ENCODE data around the gene KIF5A.

KIF5A gene

GRCh38 chr12:57623385-57623784 is 73.5 kb downstream of the KIF5A start:
- no peak for DNase-seq (ENCODE audit: low spot score)
- no peak for TF ChIP-seq CTCF (IDR thresholded peaks at IDR 0.05; ENCODE audit: borderline replicate concordance, control extremely low read depth, extremely low read depth, insufficient read depth, missing control alignments)
- in situ Hi-C loops (cut with MboI; ENCODE audit: low sequenced_read_pairs, unreplicated experiment) = no loop called here

GRCh38 chr12:57623811-57624390 is 74.1 kb downstream of the KIF5A start:
- no peak for DNase-seq (ENCODE audit: low spot score)
- TF ChIP-seq CTCF (IDR thresholded peaks at IDR 0.05; ENCODE audit: borderline replicate concordance, control extremely low read depth, extremely low read depth, insufficient read depth, missing control alignments) = no peak
- in situ Hi-C loops (cut with MboI; ENCODE audit: low sequenced_read_pairs, unreplicated experiment) = no loop called here

GRCh38 chr12:57624441-57625220 is 74.8 kb downstream of the KIF5A start:
- TF ChIP-seq CTCF (IDR thresholded peaks at IDR 0.05; ENCODE audit: borderline replicate concordance, control extremely low read depth, extremely low read depth, insufficient read depth, missing control alignments) = no peak
- in situ Hi-C loops (cut with MboI; ENCODE audit: low sequenced_read_pairs, unreplicated experiment) = no loop called here
- no peak for DNase-seq (ENCODE audit: low spot score)

GRCh38 chr12:57625261-57626032 is 75.6 kb downstream of the KIF5A start:
- DNase-seq (ENCODE audit: low spot score) = no peak
- TF ChIP-seq CTCF (IDR thresholded peaks at IDR 0.05; ENCODE audit: borderline replicate concordance, control extremely low read depth, extremely low read depth, insufficient read depth, missing control alignments) = no peak
- in situ Hi-C loops (cut with MboI; ENCODE audit: low sequenced_read_pairs, unreplicated experiment) = no loop called here

GRCh38 chr12:57626111-57626920 is 76.5 kb downstream of the KIF5A start:
- no peak for TF ChIP-seq CTCF (IDR thresholded peaks at IDR 0.05; ENCODE audit: borderline replicate concordance, control extremely low read depth, extremely low read depth, insufficient read depth, missing control alignments)
- no peak for DNase-seq (ENCODE audit: low spot score)
- in situ Hi-C loops (cut with MboI; ENCODE audit: low sequenced_read_pairs, unreplicated experiment) = no loop called here

- DNase-seq (ENCODE audit: low spot score) = no peak
- in situ Hi-C loops (cut with MboI; ENCODE audit: low sequenced_read_pairs, unreplicated experiment) = no loop called here
- TF ChIP-seq CTCF (IDR thresholded peaks at IDR 0.05; ENCODE audit: borderline replicate concordance, control extremely low read depth, extremely low read depth, insufficient read depth, missing control alignments) = no peak
Observed at GRCh38 chr12:57626921-57627445, 77.1 kb downstream of the KIF5A start.
